ENCODE data around the gene SPRY2.

- TF ChIP-seq, protein P1, sequence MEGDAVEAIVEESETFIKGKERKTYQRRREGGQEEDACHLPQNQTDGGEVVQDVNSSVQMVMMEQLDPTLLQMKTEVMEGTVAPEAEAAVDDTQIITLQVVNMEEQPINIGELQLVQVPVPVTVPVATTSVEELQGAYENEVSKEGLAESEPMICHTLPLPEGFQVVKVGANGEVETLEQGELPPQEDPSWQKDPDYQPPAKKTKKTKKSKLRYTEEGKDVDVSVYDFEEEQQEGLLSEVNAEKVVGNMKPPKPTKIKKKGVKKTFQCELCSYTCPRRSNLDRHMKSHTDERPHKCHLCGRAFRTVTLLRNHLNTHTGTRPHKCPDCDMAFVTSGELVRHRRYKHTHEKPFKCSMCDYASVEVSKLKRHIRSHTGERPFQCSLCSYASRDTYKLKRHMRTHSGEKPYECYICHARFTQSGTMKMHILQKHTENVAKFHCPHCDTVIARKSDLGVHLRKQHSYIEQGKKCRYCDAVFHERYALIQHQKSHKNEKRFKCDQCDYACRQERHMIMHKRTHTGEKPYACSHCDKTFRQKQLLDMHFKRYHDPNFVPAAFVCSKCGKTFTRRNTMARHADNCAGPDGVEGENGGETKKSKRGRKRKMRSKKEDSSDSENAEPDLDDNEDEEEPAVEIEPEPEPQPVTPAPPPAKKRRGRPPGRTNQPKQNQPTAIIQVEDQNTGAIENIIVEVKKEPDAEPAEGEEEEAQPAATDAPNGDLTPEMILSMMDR (IDR thresholded peaks at IDR 0.05) = no peak
- TF ChIP-seq POLR2A (IDR thresholded peaks at IDR 0.05) = no peak
Observed at GRCh38 chr13:80297094-80297493, 43.8 kb downstream of the SPRY2 start.

All from body of pancreas (tissue), 4 donors.